Mesendoderm (in vitro differentiated cells): Measurements from ENCODE around the gene JAM3.

Experiments
- DNase-seq: peaks from one replicate; pipeline ENCODE4 v3.0.0; 2013
- H2AK5ac ChIP-seq: 2 replicates; pipeline ENCODE4 v1.6.1; 2013; ENCODE audit warnings: low read length, inconsistent platforms
- H2BK120ac ChIP-seq: 2 replicates; pipeline ENCODE4 v1.6.1; 2013; ENCODE audit warnings: low read depth, mild to moderate bottlenecking, low read length, moderate library complexity, mixed read lengths
- H2BK15ac ChIP-seq: replicated peaks from 2 replicates; pipeline ENCODE4 v1.6.1; 2013; ENCODE audit warnings: low read depth, mild to moderate bottlenecking, moderate library complexity
- H2BK5ac ChIP-seq: 2 replicates; pipeline ENCODE4 v1.6.1; 2013; ENCODE audit warnings: low read length, inconsistent platforms
- H3K18ac ChIP-seq: 2 replicates; pipeline ENCODE4 v1.6.1; 2013; ENCODE audit warnings: mild to moderate bottlenecking, low read length, mixed read lengths
- H3K23ac ChIP-seq: one replicate; pipeline ENCODE4 v1.6.1; 2013; ENCODE audit warnings: low read length
- H3K27ac ChIP-seq: 2 replicates; pipeline ENCODE4 v1.5.1; 2013; ENCODE audit warnings: low read depth, mild to moderate bottlenecking, inconsistent platforms, low read length, moderate library complexity
- H3K27me3 ChIP-seq: 2 replicates; pipeline ENCODE4 v1.6.1; 2013; ENCODE audit warnings: low read length, control low read depth, mild to moderate bottlenecking, inconsistent platforms; ENCODE audit not compliant: insufficient read depth, poor library complexity
- H3K36me3 ChIP-seq: 2 replicates; pipeline ENCODE4 v1.6.1; 2013; ENCODE audit warnings: low read length, inconsistent platforms; ENCODE audit not compliant: control insufficient read depth, insufficient read depth
- H3K4ac ChIP-seq: one replicate; pipeline ENCODE4 v1.6.1; 2013; ENCODE audit warnings: low read depth, mild to moderate bottlenecking, low read length, moderate library complexity
- H3K4me1 ChIP-seq: 2 replicates; pipeline ENCODE4 v1.6.1; 2013; ENCODE audit warnings: low read depth, low read length, inconsistent platforms; ENCODE audit not compliant: control insufficient read depth
- H3K4me2 ChIP-seq: 2 replicates; pipeline ENCODE4 v1.6.1; 2013; ENCODE audit warnings: low read length
- H3K4me3 ChIP-seq: 2 replicates; pipeline ENCODE4 v1.5.1; 2013; ENCODE audit warnings: mild to moderate bottlenecking, low read length
- H3K56ac ChIP-seq: one replicate; pipeline ENCODE4 v1.6.1; 2013; ENCODE audit warnings: low read length
- H3K79me1 ChIP-seq: 2 replicates; pipeline ENCODE4 v1.6.1; 2013; ENCODE audit warnings: low read length, inconsistent platforms
- H3K79me2 ChIP-seq: 2 replicates; pipeline ENCODE4 v1.6.1; 2013; ENCODE audit warnings: mild to moderate bottlenecking, low read length; ENCODE audit not compliant: control insufficient read depth, insufficient read depth
- H3K9ac ChIP-seq: 2 replicates; pipeline ENCODE4 v1.6.1; 2013; ENCODE audit warnings: low read length, inconsistent platforms
- H4K5ac ChIP-seq: one replicate; pipeline ENCODE4 v1.6.1; 2013; ENCODE audit warnings: low read length
- H4K8ac ChIP-seq: one replicate; pipeline ENCODE4 v1.6.1; 2013; ENCODE audit warnings: low read depth, mild to moderate bottlenecking, control low read depth, low read length, moderate library complexity
- WGBS: extraction: QIAGEN DNeasy Blood & Tissue Kit; methylation state at CpG from one replicate; pipeline ENCODE4 v1.1.7; 2013; ENCODE audit warnings: low lambda C conversion rate, missing lambda C conversion rate; ENCODE audit not compliant: insufficient coverage; ENCODE audit errors: extremely low coverage; 5-methylcytosine and 5-hydroxymethylcytosine counted together

The JAM3 gene

DNA sequence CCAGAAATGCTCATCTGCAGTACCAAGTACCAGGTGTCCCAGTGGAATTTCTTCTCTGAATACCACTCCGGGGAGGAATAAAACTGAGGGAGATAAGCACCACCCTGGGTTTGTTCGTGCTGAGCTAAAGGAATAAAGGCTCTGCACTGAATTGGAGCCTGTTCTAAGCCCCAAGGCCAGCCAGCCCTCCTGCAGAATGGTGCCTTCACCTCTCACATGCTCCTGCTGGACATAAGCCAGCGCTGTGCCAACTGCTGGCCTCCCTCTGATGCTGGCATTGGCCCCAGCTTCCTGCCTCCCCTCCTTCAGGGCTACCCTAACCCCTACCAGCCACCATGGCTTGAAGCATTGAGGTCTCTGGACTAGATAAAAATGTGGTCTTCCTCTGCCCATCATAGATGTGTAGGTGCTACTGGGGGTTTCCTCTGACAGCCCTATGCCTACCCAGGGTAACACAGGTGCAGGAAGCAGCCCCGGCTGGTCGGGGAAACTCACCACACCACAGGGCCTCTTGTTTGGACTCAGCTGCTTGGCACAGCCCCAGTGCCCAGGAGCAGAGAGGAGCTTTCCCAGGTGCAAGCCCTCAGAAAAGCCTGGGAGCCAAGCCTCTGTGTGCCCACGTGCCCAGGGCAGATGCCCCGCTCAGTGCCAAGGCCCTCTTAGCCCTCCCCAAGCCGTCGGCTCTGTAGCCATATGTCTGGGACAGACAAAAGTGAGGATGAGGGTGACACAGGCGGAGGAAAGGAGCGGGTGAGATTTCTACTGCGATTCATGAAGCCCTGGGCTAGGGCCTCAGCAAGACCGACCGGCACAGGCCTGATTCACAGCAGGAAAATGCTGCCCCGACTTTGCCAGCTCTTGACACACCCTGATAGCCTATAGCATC is 34.1 kb upstream of the JAM3 start:
- Histone ChIP-seq H3K27ac (no peak overlapping the region), H3K18ac (peak overlapping the region; percentile 2), H2AK5ac (peak overlapping the region; percentile 57), H3K4me1 (peaks cover 12% of the 10 kb centered on the region), H3K36me3 (no peaks in the 10 kb centered on the region), H3K79me2 (no peaks in the 10 kb centered on the region), H2BK120ac (no peak overlapping the region), H3K56ac (peak overlapping the region; percentile 51), H4K8ac (no peak overlapping the region), H3K4me2 (no peak overlapping the region), H2BK15ac (no peak overlapping the region), H4K5ac (no peak overlapping the region), H3K79me1 (no peaks in the 10 kb centered on the region), H3K4ac (no peak overlapping the region), H2BK5ac (no peak overlapping the region), H3K4me3 (no peak overlapping the region), H3K23ac (no peak overlapping the region), H3K9ac (peak overlapping the region; percentile 34), H3K27me3 (no peaks in the 10 kb centered on the region)
- DNase-seq: no peak
- WGBS: no CpG with 5 or more reads among the region's 15 CpGs

GRCh38 chr11:134036492-134037045 is 32.3 kb upstream of the JAM3 start:
- Histone ChIP-seq H3K27ac (peak overlapping the region; percentile 81), H3K4me3 (peak overlapping the region; percentile 73), H3K4ac (peak overlapping the region; percentile 75)

DNA sequence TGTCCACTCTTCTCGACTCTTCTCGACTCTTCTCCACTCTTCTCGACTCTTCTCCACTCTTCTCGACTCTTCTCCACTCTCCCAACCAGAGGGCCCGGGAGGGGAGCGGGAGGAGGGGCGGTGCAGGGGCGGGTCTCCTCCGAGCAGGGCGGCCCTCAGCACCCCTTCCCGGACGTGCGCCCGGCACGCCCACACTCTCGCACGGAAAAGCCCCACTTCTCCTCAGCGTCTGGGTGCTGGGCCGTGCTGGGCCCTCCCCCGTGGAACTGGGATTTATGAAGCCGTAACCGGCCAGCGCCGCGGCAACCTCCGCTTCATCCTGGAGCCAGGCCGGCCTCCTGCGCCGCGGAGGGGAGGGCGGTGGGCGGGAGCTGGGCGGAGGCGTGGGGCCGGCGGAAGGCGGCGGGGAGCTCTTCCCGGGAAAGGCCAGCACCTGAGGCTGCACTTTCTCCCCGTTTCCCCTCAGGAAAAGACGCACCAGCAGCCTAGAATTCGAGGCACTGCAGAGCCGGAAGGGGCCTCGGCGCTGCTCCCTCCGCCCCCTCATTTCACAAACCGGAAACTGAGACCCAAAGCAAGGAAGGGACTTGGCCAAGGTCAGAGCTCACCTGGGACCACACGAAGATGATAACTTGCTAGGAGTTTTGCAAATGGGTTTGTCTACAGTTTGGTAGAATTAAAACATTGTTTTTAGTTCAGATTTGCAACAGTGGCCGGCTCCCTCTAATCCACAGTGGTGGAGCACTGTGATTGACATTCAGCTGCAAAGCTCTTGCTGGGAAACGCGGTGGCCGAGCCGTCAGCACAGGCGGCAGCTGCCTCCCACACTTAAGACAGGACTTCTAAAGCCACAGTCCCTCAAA is 31.6 kb upstream of the JAM3 start:
- H4K8ac ChIP-seq: no peak overlapping the region
- no peak overlapping the region for H2BK120ac ChIP-seq
- H3K27me3 ChIP-seq: no peaks in the 10 kb centered on the region
- peak overlapping the region; percentile 81 for H3K27ac ChIP-seq
- peak overlapping the region; percentile 75 for H3K4ac ChIP-seq
- peak overlapping the region; percentile 85 for H3K18ac ChIP-seq
- H3K4me3 ChIP-seq: peak overlapping the region; percentile 73
- H2BK15ac ChIP-seq: no peak overlapping the region
- H3K9ac ChIP-seq: peak overlapping the region; percentile 86
- no peak overlapping the region for H2AK5ac ChIP-seq
- peak; percentile 88 for DNase-seq
- H3K36me3 ChIP-seq: no peaks in the 10 kb centered on the region
- H3K56ac ChIP-seq: peak overlapping the region; percentile 94
- H4K5ac ChIP-seq: no peak overlapping the region
- no peaks in the 10 kb centered on the region for H3K79me2 ChIP-seq
- peak overlapping the region; percentile 84 for H3K4me2 ChIP-seq
- H2BK5ac ChIP-seq: peak overlapping the region; percentile 83
- no peaks in the 10 kb centered on the region for H3K79me1 ChIP-seq
- no peak overlapping the region for H3K23ac ChIP-seq
- H3K4me1 ChIP-seq: peaks cover 12% of the 10 kb centered on the region
- WGBS: no CpG with 5 or more reads among the region's 54 CpGs

More at GRCh38 chr11:134036492-134037045, 32.3 kb upstream of the JAM3 start:
- Histone ChIP-seq H3K4me1 (peaks cover 12% of the 10 kb centered on the region), H4K8ac (peak overlapping the region; percentile 65), H3K79me1 (no peaks in the 10 kb centered on the region), H3K36me3 (no peaks in the 10 kb centered on the region), H2BK5ac (no peak overlapping the region), H3K23ac (no peak overlapping the region), H2BK120ac (no peak overlapping the region), H3K18ac (peak overlapping the region; percentile 28), H3K9ac (peak overlapping the region; percentile 86), H3K4me2 (peak overlapping the region; percentile 42), H2AK5ac (no peak overlapping the region), H4K5ac (no peak overlapping the region), H2BK15ac (no peak overlapping the region), H3K27me3 (no peaks in the 10 kb centered on the region), H3K56ac (peak overlapping the region; percentile 94), H3K79me2 (no peaks in the 10 kb centered on the region)
- DNase-seq: peak; percentile 84
- no CpG with 5 or more reads among the region's 34 CpGs for WGBS

- no peak overlapping the region for H4K8ac ChIP-seq
- no peak overlapping the region for H2BK15ac ChIP-seq
- H3K4me1 ChIP-seq: peaks cover 7% of the 10 kb centered on the region
- no peak overlapping the region for H2AK5ac ChIP-seq
- no peak overlapping the region for H3K4me2 ChIP-seq
- no peak for DNase-seq
- no peaks in the 10 kb centered on the region for H3K27me3 ChIP-seq
- no peak overlapping the region for H3K4me3 ChIP-seq
- no peak overlapping the region for H4K5ac ChIP-seq
- H2BK5ac ChIP-seq: no peak overlapping the region
- no peak overlapping the region for H2BK120ac ChIP-seq
- H3K79me2 ChIP-seq: no peaks in the 10 kb centered on the region
- peak overlapping the region; percentile 62 for H3K56ac ChIP-seq
- WGBS: no CpG with 5 or more reads among the region's 10 CpGs
- no peak overlapping the region for H3K18ac ChIP-seq
- no peaks in the 10 kb centered on the region for H3K36me3 ChIP-seq
- no peaks in the 10 kb centered on the region for H3K79me1 ChIP-seq
- H3K4ac ChIP-seq: no peak overlapping the region
- H3K27ac ChIP-seq: no peak overlapping the region
- peak overlapping the region; percentile 9 for H3K9ac ChIP-seq
- no peak overlapping the region for H3K23ac ChIP-seq
These were observed 29.9 kb upstream of the JAM3 start for GRCh38 chr11:134038897-134039470.

DNA sequence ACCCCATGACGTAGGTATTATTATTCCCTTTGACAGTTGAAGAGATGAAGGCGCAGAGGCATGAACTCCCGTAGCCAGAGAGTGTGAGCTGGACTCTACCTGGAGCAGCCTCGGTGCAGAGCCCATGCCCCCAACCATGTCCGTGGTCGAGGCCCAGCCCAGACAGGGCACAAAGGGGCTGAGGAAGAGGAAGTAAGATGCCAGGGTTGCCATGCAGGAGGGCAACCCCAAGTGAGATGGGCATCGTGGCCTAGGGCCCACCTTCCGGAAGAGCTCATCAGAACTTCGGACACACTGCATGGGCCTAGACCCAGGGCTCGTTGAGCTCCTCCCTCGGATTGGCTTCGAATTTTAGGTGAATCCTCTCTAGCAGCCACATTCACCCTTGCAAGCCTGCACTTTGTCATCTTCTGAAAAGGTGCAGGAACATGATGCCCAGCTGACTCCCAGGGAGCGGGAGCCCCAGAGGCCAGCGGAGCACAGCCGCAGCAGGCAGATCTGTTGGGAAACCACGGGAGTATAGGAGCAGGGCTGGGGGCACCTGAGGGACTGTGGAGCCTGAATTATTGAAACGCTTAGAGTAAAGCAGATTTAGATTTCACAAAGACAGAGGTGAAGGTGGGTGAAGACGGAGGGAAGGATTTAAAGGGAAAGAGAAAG is 29.0 kb upstream of the JAM3 start:
- DNase-seq: no peak
- Histone ChIP-seq H3K4ac (no peak overlapping the region), H3K36me3 (no peaks in the 10 kb centered on the region), H3K27me3 (no peaks in the 10 kb centered on the region), H4K5ac (no peak overlapping the region), H3K9ac (no peak overlapping the region), H3K79me1 (no peaks in the 10 kb centered on the region), H3K79me2 (no peaks in the 10 kb centered on the region), H3K4me1 (peaks cover 5% of the 10 kb centered on the region), H2BK15ac (no peak overlapping the region), H3K23ac (no peak overlapping the region), H3K4me3 (no peak overlapping the region), H2AK5ac (no peak overlapping the region), H3K56ac (no peak overlapping the region), H4K8ac (no peak overlapping the region), H2BK5ac (no peak overlapping the region), H3K18ac (no peak overlapping the region), H3K27ac (no peak overlapping the region), H3K4me2 (no peak overlapping the region), H2BK120ac (no peak overlapping the region)
- 100% methylated on average over 2 of the region's 18 CpGs for WGBS
